Measurements from ENCODE around the gene UCHL5. TPM values are rescaled to one million over a fixed set of nuclear protein-coding genes. Genes with fewer than 3 reads are reported as not detected.

The UCHL5 gene
- total and polyA plus RNA-seq, 2 experiments from 2014 or later: 42.5 to 67.1 TPM

DNA sequence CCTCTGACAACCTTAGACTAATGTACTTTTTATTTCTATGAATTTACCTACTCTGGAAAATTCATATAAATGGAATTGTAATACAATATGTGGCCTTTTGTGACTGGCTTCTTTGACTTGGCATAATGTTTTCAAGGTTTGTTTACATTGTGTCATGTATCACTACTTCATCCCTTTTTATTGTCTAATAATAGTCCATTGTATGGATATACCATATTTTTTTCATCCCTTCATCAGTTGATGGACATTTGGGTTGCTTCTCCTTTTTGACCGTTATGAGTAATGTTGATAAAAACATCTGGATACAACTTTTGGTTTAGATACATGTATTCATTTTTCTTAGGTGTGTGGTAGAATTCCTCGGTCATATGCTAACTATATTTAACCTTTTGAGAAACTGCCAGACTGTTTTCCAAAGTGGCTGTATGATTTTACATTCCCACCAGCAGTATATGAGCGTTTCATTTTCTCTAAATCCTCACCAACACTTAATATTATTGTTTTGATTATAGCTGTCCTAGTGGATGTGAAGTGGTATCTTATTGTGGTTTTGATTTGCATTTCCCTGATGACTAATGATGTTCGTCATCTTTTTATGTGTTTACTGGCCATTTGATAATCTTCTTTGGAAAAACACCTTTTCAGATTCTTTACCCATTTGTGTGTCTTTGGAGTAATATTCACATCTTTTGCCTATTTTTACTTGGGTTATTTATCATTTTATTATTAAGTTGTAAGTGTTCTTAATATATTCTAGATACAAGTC lies 3.7 kb upstream of the UCHL5 start:
- no peaks in the 10 kb centered on the region; the same call in 2 of the 3 replicates for H3K9me3 Mint-ChIP-seq
- Histone ChIP-seq H3K4me1 (ENCODE audit: insufficient read depth) (peaks cover 23% of the 10 kb centered on the region), H3K27me3 (ENCODE audit: insufficient read depth) (no peaks in the 10 kb centered on the region), H3K36me3 (ENCODE audit: insufficient read depth) (no peaks in the 10 kb centered on the region), H3K4me2 (no peak overlapping the region), H3K27ac (ENCODE audit: low read depth) (no peak overlapping the region), H4K20me1 (replicated peaks; ENCODE audit: insufficient read depth) (0 out of 2 replicates have a peak, but pooled peaks cover 20% of the 10 kb centered on the region), H3K9me2 (ENCODE audit: insufficient read depth) (no peaks in the 10 kb centered on the region), H3K4me3 (no peak overlapping the region), H3F3A (replicated peaks; ENCODE audit: low read depth) (no peaks in the 10 kb centered on the region), H3K79me2 (replicated peaks; ENCODE audit: insufficient read depth) (peaks cover 87% of the 10 kb centered on the region), H2AFZ (no peak overlapping the region)
- H3K27ac Mint-ChIP-seq: no peak overlapping the region
- H3K27me3 Mint-ChIP-seq (ENCODE audit: insufficient read depth, low read depth, poor library complexity): peaks cover 12% of the 10 kb centered on the region
- H3K4me1 Mint-ChIP-seq: peaks cover 24% of the 10 kb centered on the region
- peaks cover 8% of the 10 kb centered on the region; the same call in 2 of the 3 replicates for H3K36me3 Mint-ChIP-seq (ENCODE audit: low read depth)
- DNase-seq (ENCODE audit: low spot score) (no peak), ATAC-seq (no peak)
- no peak for TF ChIP-seq CREB1 (CRISPR knock-in tag; IDR thresholded peaks at IDR 0.05; ENCODE audit: low read depth)
- TF ChIP-seq, protein P1, sequence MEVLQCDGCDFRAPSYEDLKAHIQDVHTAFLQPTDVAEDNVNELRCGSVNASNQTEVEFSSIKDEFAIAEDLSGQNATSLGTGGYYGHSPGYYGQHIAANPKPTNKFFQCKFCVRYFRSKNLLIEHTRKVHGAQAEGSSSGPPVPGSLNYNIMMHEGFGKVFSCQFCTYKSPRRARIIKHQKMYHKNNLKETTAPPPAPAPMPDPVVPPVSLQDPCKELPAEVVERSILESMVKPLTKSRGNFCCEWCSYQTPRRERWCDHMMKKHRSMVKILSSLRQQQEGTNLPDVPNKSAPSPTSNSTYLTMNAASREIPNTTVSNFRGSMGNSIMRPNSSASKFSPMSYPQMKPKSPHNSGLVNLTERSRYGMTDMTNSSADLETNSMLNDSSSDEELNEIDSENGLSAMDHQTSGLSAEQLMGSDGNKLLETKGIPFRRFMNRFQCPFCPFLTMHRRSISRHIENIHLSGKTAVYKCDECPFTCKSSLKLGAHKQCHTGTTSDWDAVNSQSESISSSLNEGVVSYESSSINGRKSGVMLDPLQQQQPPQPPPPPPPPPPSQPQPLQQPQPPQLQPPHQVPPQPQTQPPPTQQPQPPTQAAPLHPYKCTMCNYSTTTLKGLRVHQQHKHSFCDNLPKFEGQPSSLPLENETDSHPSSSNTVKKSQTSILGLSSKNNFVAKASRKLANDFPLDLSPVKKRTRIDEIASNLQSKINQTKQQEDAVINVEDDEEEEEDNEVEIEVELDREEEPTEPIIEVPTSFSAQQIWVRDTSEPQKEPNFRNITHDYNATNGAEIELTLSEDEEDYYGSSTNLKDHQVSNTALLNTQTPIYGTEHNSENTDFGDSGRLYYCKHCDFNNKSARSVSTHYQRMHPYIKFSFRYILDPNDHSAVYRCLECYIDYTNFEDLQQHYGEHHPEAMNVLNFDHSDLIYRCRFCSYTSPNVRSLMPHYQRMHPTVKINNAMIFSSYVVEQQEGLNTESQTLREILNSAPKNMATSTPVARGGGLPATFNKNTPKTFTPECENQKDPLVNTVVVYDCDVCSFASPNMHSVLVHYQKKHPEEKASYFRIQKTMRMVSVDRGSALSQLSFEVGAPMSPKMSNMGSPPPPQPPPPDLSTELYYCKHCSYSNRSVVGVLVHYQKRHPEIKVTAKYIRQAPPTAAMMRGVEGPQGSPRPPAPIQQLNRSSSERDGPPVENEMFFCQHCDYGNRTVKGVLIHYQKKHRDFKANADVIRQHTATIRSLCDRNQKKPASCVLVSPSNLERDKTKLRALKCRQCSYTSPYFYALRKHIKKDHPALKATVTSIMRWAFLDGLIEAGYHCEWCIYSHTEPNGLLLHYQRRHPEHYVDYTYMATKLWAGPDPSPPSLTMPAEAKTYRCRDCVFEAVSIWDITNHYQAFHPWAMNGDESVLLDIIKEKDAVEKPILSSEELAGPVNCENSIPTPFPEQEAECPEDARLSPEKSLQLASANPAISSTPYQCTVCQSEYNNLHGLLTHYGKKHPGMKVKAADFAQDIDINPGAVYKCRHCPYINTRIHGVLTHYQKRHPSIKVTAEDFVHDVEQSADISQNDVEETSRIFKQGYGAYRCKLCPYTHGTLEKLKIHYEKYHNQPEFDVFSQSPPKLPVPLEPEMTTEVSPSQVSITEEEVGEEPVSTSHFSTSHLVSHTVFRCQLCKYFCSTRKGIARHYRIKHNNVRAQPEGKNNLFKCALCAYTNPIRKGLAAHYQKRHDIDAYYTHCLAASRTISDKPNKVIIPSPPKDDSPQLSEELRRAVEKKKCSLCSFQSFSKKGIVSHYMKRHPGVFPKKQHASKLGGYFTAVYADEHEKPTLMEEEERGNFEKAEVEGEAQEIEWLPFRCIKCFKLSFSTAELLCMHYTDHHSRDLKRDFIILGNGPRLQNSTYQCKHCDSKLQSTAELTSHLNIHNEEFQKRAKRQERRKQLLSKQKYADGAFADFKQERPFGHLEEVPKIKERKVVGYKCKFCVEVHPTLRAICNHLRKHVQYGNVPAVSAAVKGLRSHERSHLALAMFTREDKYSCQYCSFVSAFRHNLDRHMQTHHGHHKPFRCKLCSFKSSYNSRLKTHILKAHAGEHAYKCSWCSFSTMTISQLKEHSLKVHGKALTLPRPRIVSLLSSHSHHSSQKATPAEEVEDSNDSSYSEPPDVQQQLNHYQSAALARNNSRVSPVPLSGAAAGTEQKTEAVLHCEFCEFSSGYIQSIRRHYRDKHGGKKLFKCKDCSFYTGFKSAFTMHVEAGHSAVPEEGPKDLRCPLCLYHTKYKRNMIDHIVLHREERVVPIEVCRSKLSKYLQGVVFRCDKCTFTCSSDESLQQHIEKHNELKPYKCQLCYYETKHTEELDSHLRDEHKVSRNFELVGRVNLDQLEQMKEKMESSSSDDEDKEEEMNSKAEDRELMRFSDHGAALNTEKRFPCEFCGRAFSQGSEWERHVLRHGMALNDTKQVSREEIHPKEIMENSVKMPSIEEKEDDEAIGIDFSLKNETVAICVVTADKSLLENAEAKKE (CRISPR knock-in tag; IDR thresholded peaks at IDR 0.05): no peak
- no peak for TF ChIP-seq JUNB (IDR thresholded peaks at IDR 0.05; ENCODE audit: unreplicated experiment)
- no peak for TF ChIP-seq EZH2phosphoT487 (IDR thresholded peaks at IDR 0.05; ENCODE audit: unreplicated experiment)
- no peak for TF ChIP-seq EZH2 (IDR thresholded peaks at IDR 0.05; ENCODE audit: low read depth, unreplicated experiment)
- TF ChIP-seq STAT1 (IDR thresholded peaks at IDR 0.05; ENCODE audit: unreplicated experiment): no peak
- TF ChIP-seq, protein P2, sequence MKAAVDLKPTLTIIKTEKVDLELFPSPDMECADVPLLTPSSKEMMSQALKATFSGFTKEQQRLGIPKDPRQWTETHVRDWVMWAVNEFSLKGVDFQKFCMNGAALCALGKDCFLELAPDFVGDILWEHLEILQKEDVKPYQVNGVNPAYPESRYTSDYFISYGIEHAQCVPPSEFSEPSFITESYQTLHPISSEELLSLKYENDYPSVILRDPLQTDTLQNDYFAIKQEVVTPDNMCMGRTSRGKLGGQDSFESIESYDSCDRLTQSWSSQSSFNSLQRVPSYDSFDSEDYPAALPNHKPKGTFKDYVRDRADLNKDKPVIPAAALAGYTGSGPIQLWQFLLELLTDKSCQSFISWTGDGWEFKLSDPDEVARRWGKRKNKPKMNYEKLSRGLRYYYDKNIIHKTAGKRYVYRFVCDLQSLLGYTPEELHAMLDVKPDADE (IDR thresholded peaks at IDR 0.05): no peak
- TF ChIP-seq, protein P3, sequence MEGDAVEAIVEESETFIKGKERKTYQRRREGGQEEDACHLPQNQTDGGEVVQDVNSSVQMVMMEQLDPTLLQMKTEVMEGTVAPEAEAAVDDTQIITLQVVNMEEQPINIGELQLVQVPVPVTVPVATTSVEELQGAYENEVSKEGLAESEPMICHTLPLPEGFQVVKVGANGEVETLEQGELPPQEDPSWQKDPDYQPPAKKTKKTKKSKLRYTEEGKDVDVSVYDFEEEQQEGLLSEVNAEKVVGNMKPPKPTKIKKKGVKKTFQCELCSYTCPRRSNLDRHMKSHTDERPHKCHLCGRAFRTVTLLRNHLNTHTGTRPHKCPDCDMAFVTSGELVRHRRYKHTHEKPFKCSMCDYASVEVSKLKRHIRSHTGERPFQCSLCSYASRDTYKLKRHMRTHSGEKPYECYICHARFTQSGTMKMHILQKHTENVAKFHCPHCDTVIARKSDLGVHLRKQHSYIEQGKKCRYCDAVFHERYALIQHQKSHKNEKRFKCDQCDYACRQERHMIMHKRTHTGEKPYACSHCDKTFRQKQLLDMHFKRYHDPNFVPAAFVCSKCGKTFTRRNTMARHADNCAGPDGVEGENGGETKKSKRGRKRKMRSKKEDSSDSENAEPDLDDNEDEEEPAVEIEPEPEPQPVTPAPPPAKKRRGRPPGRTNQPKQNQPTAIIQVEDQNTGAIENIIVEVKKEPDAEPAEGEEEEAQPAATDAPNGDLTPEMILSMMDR (conservative IDR thresholded peaks at IDR 0.05; ENCODE audit: low read depth in 2 of 2): no peak
- no peak for TF ChIP-seq NANOG (IDR thresholded peaks at IDR 0.05; ENCODE audit: borderline replicate concordance)
- no peak overlapping the region for H3K4me3 Mint-ChIP-seq

All from GM23338 (cell line).